ENCODE results near the gene KCNK4. TPM values are rescaled to one million over a fixed set of nuclear protein-coding genes. Genes with fewer than 3 reads are reported as not detected.

The KCNK4 gene
- total RNA-seq, 1 experiment from 2014 or later: 1.1 TPM

GRCh38 chr11:64347193-64347867, 56.2 kb downstream of the KCNK4 start:
- intact Hi-C loops (cut with micrococcal nuclease; ENCODE audit: unreplicated experiment): no loop called here
- no peak overlapping the region for H3K4me3 ChIP-seq (ENCODE audit: low read depth in 2 of 2, low read length in 2 of 2)
- in situ Hi-C loops (cut with HindIII; ENCODE audit: low pct_unique_long_range_greater_than_20kb, low sequenced_read_pairs): no loop called here
- H3K27me3 ChIP-seq (ENCODE audit: control insufficient read depth, insufficient read depth, low read length): no peaks in the 10 kb centered on the region
- TF ChIP-seq SIN3A (IDR thresholded peaks at IDR 0.05; ENCODE audit: borderline replicate concordance, insufficient read depth, low read depth, low read length) (no peak), CTCF (IDR thresholded peaks at IDR 0.05) (no peak), POLR2AphosphoS5 (IDR thresholded peaks at IDR 0.05; ENCODE audit: low read depth, low read length) (no peak)
- ChIA-PET CTCF (no interaction called here), POLR2A (interaction anchor here (0.6 kb wide), 1 partner anchor 46 kb away, joined by 6 read pairs; no protein-coding TSS in a partner anchor)
- H3K9me3 ChIP-seq (ENCODE audit: control insufficient read depth, insufficient read depth, low read depth, low read length): no peaks in the 10 kb centered on the region
- ATAC-seq (no peak), DNase-seq (ENCODE audit: low read depth, low spot score) (no peak)
- H3K27ac ChIP-seq (ENCODE audit: low read length): no peak overlapping the region
- BruUV-seq (replicated peaks): no TSS peak
- H3K36me3 ChIP-seq (ENCODE audit: control insufficient read depth, insufficient read depth, low read length): no peaks in the 10 kb centered on the region
- H3K4me1 ChIP-seq (ENCODE audit: control insufficient read depth, insufficient read depth, low read length): peaks cover 24% of the 10 kb centered on the region

- intact Hi-C loops (cut with micrococcal nuclease; ENCODE audit: unreplicated experiment): no loop called here
Observed at GRCh38 chr11:64348383-64349024, 57.4 kb downstream of the KCNK4 start.

More at GRCh38 chr11:64348383-64349024, 57.4 kb downstream of the KCNK4 start:
- H3K27ac ChIP-seq (ENCODE audit: low read length): no peak overlapping the region
- no peaks in the 10 kb centered on the region for H3K36me3 ChIP-seq (ENCODE audit: control insufficient read depth, insufficient read depth, low read length)
- H3K4me3 ChIP-seq (ENCODE audit: low read depth in 2 of 2, low read length in 2 of 2): no peak overlapping the region
- TF ChIP-seq POLR2AphosphoS5 (IDR thresholded peaks at IDR 0.05; ENCODE audit: low read depth, low read length): no peak
- TF ChIP-seq, protein P1, sequence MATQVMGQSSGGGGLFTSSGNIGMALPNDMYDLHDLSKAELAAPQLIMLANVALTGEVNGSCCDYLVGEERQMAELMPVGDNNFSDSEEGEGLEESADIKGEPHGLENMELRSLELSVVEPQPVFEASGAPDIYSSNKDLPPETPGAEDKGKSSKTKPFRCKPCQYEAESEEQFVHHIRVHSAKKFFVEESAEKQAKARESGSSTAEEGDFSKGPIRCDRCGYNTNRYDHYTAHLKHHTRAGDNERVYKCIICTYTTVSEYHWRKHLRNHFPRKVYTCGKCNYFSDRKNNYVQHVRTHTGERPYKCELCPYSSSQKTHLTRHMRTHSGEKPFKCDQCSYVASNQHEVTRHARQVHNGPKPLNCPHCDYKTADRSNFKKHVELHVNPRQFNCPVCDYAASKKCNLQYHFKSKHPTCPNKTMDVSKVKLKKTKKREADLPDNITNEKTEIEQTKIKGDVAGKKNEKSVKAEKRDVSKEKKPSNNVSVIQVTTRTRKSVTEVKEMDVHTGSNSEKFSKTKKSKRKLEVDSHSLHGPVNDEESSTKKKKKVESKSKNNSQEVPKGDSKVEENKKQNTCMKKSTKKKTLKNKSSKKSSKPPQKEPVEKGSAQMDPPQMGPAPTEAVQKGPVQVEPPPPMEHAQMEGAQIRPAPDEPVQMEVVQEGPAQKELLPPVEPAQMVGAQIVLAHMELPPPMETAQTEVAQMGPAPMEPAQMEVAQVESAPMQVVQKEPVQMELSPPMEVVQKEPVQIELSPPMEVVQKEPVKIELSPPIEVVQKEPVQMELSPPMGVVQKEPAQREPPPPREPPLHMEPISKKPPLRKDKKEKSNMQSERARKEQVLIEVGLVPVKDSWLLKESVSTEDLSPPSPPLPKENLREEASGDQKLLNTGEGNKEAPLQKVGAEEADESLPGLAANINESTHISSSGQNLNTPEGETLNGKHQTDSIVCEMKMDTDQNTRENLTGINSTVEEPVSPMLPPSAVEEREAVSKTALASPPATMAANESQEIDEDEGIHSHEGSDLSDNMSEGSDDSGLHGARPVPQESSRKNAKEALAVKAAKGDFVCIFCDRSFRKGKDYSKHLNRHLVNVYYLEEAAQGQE (IDR thresholded peaks at IDR 0.05; ENCODE audit: insufficient read depth in 1 of 2, low read depth in 2 of 2, low read length in 1 of 2): no peak
- no peak for TF ChIP-seq CTCF (IDR thresholded peaks at IDR 0.05)
- no peak for TF ChIP-seq SIN3A (IDR thresholded peaks at IDR 0.05; ENCODE audit: borderline replicate concordance, insufficient read depth, low read depth, low read length)
- no peak for TF ChIP-seq TCF7L2 (IDR thresholded peaks at IDR 0.05; ENCODE audit: low read depth, low read length)
- ChIA-PET CTCF (interaction anchor here (0.5 to 1.3 kb wide), 4 partner anchors 8 to 66 kb away, joined by 6 read pairs; no protein-coding TSS in a partner anchor), POLR2A (no interaction called here)
- H3K4me1 ChIP-seq (ENCODE audit: control insufficient read depth, insufficient read depth, low read length): peaks cover 22% of the 10 kb centered on the region
- H3K27me3 ChIP-seq (ENCODE audit: control insufficient read depth, insufficient read depth, low read length): no peaks in the 10 kb centered on the region
- no peaks in the 10 kb centered on the region for H3K9me3 ChIP-seq (ENCODE audit: control insufficient read depth, insufficient read depth, low read depth, low read length)
- no TSS peak for BruUV-seq (replicated peaks)
- ATAC-seq: no peak
- in situ Hi-C loops (cut with HindIII; ENCODE audit: low pct_unique_long_range_greater_than_20kb, low sequenced_read_pairs): no loop called here
- no peak for DNase-seq (ENCODE audit: low read depth, low spot score)
